Fibroblast of pulmonary artery (primary cell): ENCODE results near the gene FAM174C.
"Not testable (repeated sequence)": the region's sequence is repeated elsewhere in the genome, so short reads cannot be mapped to it uniquely, and the experiment has no call there.

Source experiments
- DNase-seq: peaks from one replicate; pipeline ENCODE4 v3.0.0-alpha.2; 2010; ENCODE audit warnings: low read depth
- H3K4me3 ChIP-seq: replicated peaks from 2 replicates; pipeline ENCODE4 v1.5.1; 2011; ENCODE audit warnings: low read depth, mild to moderate bottlenecking, control low read depth, low read length, moderate library complexity
- TF ChIP-seq, protein P1 (sequence below): IDR thresholded peaks from 2 replicates; pipeline ENCODE4 v1.5.1; 2011; ENCODE audit warnings: mild to moderate bottlenecking, control low read depth, low read length, inconsistent platforms; ENCODE audit errors: missing control alignments

Gene FAM174C

GRCh38 chr19:1299801-1300200, 24.5 kb downstream of the FAM174C start:
- TF ChIP-seq, protein P1, sequence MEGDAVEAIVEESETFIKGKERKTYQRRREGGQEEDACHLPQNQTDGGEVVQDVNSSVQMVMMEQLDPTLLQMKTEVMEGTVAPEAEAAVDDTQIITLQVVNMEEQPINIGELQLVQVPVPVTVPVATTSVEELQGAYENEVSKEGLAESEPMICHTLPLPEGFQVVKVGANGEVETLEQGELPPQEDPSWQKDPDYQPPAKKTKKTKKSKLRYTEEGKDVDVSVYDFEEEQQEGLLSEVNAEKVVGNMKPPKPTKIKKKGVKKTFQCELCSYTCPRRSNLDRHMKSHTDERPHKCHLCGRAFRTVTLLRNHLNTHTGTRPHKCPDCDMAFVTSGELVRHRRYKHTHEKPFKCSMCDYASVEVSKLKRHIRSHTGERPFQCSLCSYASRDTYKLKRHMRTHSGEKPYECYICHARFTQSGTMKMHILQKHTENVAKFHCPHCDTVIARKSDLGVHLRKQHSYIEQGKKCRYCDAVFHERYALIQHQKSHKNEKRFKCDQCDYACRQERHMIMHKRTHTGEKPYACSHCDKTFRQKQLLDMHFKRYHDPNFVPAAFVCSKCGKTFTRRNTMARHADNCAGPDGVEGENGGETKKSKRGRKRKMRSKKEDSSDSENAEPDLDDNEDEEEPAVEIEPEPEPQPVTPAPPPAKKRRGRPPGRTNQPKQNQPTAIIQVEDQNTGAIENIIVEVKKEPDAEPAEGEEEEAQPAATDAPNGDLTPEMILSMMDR, result no peak
- no peak for DNase-seq
- no peak overlapping the region for H3K4me3 ChIP-seq

- no peak for DNase-seq
- H3K4me3 ChIP-seq, result no peak overlapping the region
- TF ChIP-seq, protein P1, result no peak
Observed at GRCh38 chr19:1300744-1301490, 25.6 kb downstream of the FAM174C start.

DNA sequence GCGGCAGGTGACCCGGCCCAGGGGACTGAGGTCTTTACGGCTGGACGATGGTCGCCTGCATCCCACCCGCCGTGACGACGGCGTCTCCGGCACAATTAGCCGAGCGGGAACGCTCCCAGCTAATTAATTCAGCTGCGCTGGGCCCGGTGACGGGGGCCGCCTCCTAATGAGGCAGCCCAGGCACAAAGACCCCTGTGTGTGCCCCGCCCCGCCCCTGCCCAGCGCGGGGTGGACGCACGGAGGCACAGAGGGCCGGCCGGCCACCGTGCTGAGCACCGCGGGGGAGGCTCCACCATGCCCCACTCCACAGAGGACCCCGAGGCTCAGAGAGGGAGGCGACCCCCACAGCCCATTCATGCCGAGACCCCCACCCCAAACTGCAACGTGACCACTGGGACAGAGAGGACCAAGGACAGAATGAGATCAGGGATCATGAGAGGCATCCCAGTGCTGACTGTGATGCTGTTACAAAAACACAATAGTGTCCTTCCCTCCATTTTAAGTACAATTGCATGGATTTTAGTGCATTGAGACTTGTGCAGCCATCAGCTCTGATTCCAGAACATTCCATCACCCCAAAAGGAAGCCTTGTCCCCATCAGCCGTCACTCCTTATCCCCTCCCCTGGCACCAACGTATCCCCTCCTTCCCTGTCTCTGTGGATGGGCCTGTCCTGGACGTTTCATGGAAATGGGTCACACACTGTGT, 27.4 kb downstream of the FAM174C start:
- DNase-seq, result no peak
- no peak overlapping the region for H3K4me3 ChIP-seq
- TF ChIP-seq, protein P1, result no peak

GRCh38 chr19:1304197-1304924, 29.0 kb downstream of the FAM174C start:
- TF ChIP-seq, protein P1, result no peak
- H3K4me3 ChIP-seq, result no peak overlapping the region
- no peak for DNase-seq

DNA sequence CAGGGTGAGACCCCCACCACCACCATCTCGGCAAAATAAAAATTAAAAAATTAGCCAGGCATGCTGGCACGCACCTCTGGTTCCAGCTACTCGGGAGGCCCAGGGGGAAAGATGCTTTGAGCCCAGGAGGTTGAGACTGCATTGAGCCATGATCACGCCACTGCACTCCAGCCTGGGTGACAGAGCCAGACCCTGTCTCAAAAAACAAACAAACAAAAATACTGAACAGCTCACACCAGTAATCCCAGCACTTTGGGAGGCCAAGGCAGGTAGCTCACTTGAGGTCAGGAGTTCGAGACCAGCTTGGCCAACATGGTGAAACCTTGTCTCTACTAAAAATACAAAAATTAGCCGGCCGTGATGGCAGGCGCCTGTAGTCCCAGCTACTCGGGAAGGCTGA, 30.0 kb downstream of the FAM174C start:
- H3K4me3 ChIP-seq, DNase-seq: not testable (repeated sequence)

DNA sequence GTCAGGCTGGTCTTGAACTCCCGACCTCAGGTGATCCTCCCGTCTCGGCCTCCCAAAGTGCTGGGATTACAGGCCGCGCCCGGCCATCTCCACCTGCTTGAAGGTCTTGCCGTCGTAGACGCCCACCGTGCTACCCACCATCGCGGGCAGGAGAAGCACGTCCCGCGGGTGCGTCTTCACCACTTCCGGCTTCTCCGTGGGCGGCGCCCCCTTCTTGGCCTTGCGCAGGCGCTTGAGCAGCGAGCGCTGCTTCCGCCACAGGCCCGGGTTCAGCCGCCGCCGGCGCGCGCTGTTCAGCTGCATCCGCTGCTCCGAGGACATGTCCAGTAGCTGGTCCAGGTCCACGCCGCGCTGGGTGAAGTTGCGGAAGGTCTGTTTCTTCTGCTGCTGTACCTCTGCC, 32.0 kb downstream of the FAM174C start:
- TF ChIP-seq, protein P1, result no peak
- no peak overlapping the region for H3K4me3 ChIP-seq

GRCh38 chr19:1307755-1308303, 32.5 kb downstream of the FAM174C start:
- TF ChIP-seq, protein P1, result no peak
- no peak overlapping the region for H3K4me3 ChIP-seq
- DNase-seq, result no peak

More for the DNA sequence above, 32.0 kb downstream of the FAM174C start:
- DNase-seq, result no peak
